ENCODE measurements around the gene CPT1B. TPM values are rescaled to one million over a fixed set of nuclear protein-coding genes. Genes with fewer than 3 reads are reported as not detected.
"Not testable (repeated sequence)": the region's sequence is repeated elsewhere in the genome, so short reads cannot be mapped to it uniquely, and the experiment has no call there.

Gene CPT1B
- total RNA-seq, 5 donors from 2014 or later (not counting 1 experiment from before 2014, with no cell fraction given): 61.9 to 113 (median 94.5) TPM

- ATAC-seq (replicated peaks in 1 of 4) (peak in 1 of 4 experiments; percentile 18), DNase-seq (peak in 2 of 35 experiments; percentile 32 to 52)
- Histone ChIP-seq H3K27ac (ENCODE audit: low read length) (peak overlapping the region; percentile 71), H3K9me3 (no peaks in the 10 kb centered on the region), H3K27me3 (replicated peaks in 1 of 2; ENCODE audit: control insufficient read depth in 2 of 2, extremely low read depth in 1 of 2, insufficient read depth in 2 of 2, low read length in 1 of 2) (no peaks in the 10 kb centered on the region), H3K4me1 (ENCODE audit: control insufficient read depth in 1 of 2, extremely low read depth in 1 of 2, insufficient read depth in 2 of 2, low read length in 2 of 2) (peaks cover 6 to 55% of the 10 kb centered on the region in 2 experiments), H3K4me3 (ENCODE audit: control insufficient read depth in 1 of 2, extremely low read depth in 1 of 2, low read length in 1 of 2) (peak overlapping the region; percentile 33 to 41), H3K36me3 (ENCODE audit: control insufficient read depth in 2 of 2, extremely low read depth in 1 of 2, insufficient read depth in 1 of 2, low read length in 1 of 2) (no peaks in the 10 kb centered on the region)
- H3K4me1 Mint-ChIP-seq: peaks cover 36 to 59% (median 57%) of the 10 kb centered on the region in 3 donors
- H3K27ac Mint-ChIP-seq: peak overlapping the region; percentile 70 to 84
- POLR2A ChIA-PET: no interaction called here
- no peaks in the 10 kb centered on the region for H3K9me3 Mint-ChIP-seq
- CTCF ChIA-PET: interaction anchor here in 1 of 2 donors (0.9 to 2.0 kb wide), 3 partner anchors 19 to 76 kb away, joined by 3 to 15 read pairs (median 6); partner anchors contain the start of genes CHKB and SCO2
- no peaks in the 10 kb centered on the region for H3K36me3 Mint-ChIP-seq
- H3K4me3 Mint-ChIP-seq: peak overlapping the region; percentile 56 to 64 (median 59)
- WGBS (ENCODE audit: insufficient coverage): no CpG with 5 or more reads among the region's 5 CpGs
- no peaks in the 10 kb centered on the region for H3K27me3 Mint-ChIP-seq
Observed at GRCh38 chr22:50544746-50545253, 33.4 kb downstream of the CPT1B start.

GRCh38 chr22:50544078-50544745 is 34.0 kb downstream of the CPT1B start:
- Mint-ChIP-seq H3K9me3 (no peaks in the 10 kb centered on the region), H3K27ac (peak overlapping the region; percentile 70 to 84), H3K27me3 (no peaks in the 10 kb centered on the region), H3K4me3 (peak overlapping the region; percentile 56 to 64 (median 59)), H3K36me3 (no peaks in the 10 kb centered on the region), H3K4me1 (peaks cover 40 to 60% (median 58%) of the 10 kb centered on the region in 3 donors)
- Histone ChIP-seq H3K27me3 (replicated peaks in 1 of 2; ENCODE audit: control insufficient read depth in 2 of 2, extremely low read depth in 1 of 2, insufficient read depth in 2 of 2, low read length in 1 of 2) (no peaks in the 10 kb centered on the region), H3K4me1 (ENCODE audit: control insufficient read depth in 1 of 2, extremely low read depth in 1 of 2, insufficient read depth in 2 of 2, low read length in 2 of 2) (peaks cover 8 to 53% of the 10 kb centered on the region in 2 experiments), H3K9me3 (no peaks in the 10 kb centered on the region), H3K4me3 (ENCODE audit: control insufficient read depth in 1 of 2, extremely low read depth in 1 of 2, low read length in 1 of 2) (peak overlapping the region; percentile 33 to 41), H3K27ac (ENCODE audit: low read length) (peak overlapping the region; percentile 71), H3K36me3 (ENCODE audit: control insufficient read depth in 2 of 2, extremely low read depth in 1 of 2, insufficient read depth in 1 of 2, low read length in 1 of 2) (no peaks in the 10 kb centered on the region)
- DNase-seq (peak; percentile 53 to 90 (median 77)), ATAC-seq (replicated peaks in 1 of 4) (peak; percentile 52 to 60 (median 54))
- POLR2A ChIA-PET: no interaction called here
- CTCF ChIA-PET: interaction anchor here in 1 of 2 donors (0.6 to 2.0 kb wide), 3 partner anchors 18 to 77 kb away, joined by 3 to 15 read pairs (median 6); partner anchors contain the start of gene SCO2
- 5% methylated on average over 47 of the region's 52 CpGs for WGBS (ENCODE audit: insufficient coverage)

- Histone ChIP-seq H3K9me3 (no peaks in the 10 kb centered on the region), H3K36me3 (ENCODE audit: control insufficient read depth in 2 of 2, extremely low read depth in 1 of 2, insufficient read depth in 1 of 2, low read length in 1 of 2) (no peaks in the 10 kb centered on the region), H3K27me3 (replicated peaks in 1 of 2; ENCODE audit: control insufficient read depth in 2 of 2, extremely low read depth in 1 of 2, insufficient read depth in 2 of 2, low read length in 1 of 2) (no peaks in the 10 kb centered on the region), H3K4me1 (ENCODE audit: control insufficient read depth in 1 of 2, extremely low read depth in 1 of 2, insufficient read depth in 2 of 2, low read length in 2 of 2) (peaks cover 5 to 52% of the 10 kb centered on the region in 2 experiments), H3K27ac (ENCODE audit: low read length) (no peak overlapping the region), H3K4me3 (ENCODE audit: control insufficient read depth in 1 of 2, extremely low read depth in 1 of 2, low read length in 1 of 2) (no peak overlapping the region)
- Mint-ChIP-seq H3K4me3 (peak overlapping the region in 1 of 3 donors; percentile 29), H3K27me3 (no peaks in the 10 kb centered on the region), H3K36me3 (no peaks in the 10 kb centered on the region), H3K9me3 (no peaks in the 10 kb centered on the region), H3K4me1 (peaks cover 52 to 67% (median 66%) of the 10 kb centered on the region in 3 donors), H3K27ac (peak overlapping the region; percentile 94 to 99)
- POLR2A ChIA-PET: no interaction called here
- ATAC-seq (replicated peaks in 1 of 4) (no peak), DNase-seq (peak in 1 of 35 experiments; percentile 44)
- WGBS (ENCODE audit: insufficient coverage): 93% methylated on average over 12 of the region's 19 CpGs
- CTCF ChIA-PET: no interaction called here
Observed at GRCh38 chr22:50542416-50542927, 35.8 kb downstream of the CPT1B start.

GRCh38 chr22:50541667-50542026 is 36.6 kb downstream of the CPT1B start:
- CTCF ChIA-PET: interaction anchor here in 1 of 2 donors (4.4 kb wide), 1 partner anchor 16 kb away, joined by 70 read pairs; the partner anchor contains the start of gene SCO2
- POLR2A ChIA-PET; H3K27me3 Mint-ChIP-seq; H3K36me3 Mint-ChIP-seq; H3K9me3 Mint-ChIP-seq; H3K36me3 ChIP-seq (ENCODE audit: control insufficient read depth in 2 of 2, extremely low read depth in 1 of 2, insufficient read depth in 1 of 2, low read length in 1 of 2); H3K4me3 ChIP-seq (ENCODE audit: control insufficient read depth in 1 of 2, extremely low read depth in 1 of 2, low read length in 1 of 2); ATAC-seq (replicated peaks in 1 of 4); DNase-seq; H3K4me3 Mint-ChIP-seq; H3K27me3 ChIP-seq (replicated peaks in 1 of 2; ENCODE audit: control insufficient read depth in 2 of 2, extremely low read depth in 1 of 2, insufficient read depth in 2 of 2, low read length in 1 of 2); H3K9me3 ChIP-seq; H3K27ac ChIP-seq (ENCODE audit: low read length): not testable (repeated sequence)
- Mint-ChIP-seq H3K4me1 (peaks cover 52 to 69% (median 65%) of the 10 kb centered on the region in 3 donors), H3K27ac (peak overlapping the region; percentile 94 to 99)
- peaks cover 5 to 51% of the 10 kb centered on the region in 2 experiments for H3K4me1 ChIP-seq (ENCODE audit: control insufficient read depth in 1 of 2, extremely low read depth in 1 of 2, insufficient read depth in 2 of 2, low read length in 2 of 2)
- 55% methylated on average over 3 of the region's 5 CpGs for WGBS (ENCODE audit: insufficient coverage)

GRCh38 chr22:50540381-50540780 is 37.8 kb downstream of the CPT1B start:
- Mint-ChIP-seq H3K27me3 (no peaks in the 10 kb centered on the region), H3K4me1 (peaks cover 43 to 63% (median 56%) of the 10 kb centered on the region in 3 donors), H3K36me3 (no peaks in the 10 kb centered on the region), H3K9me3 (no peaks in the 10 kb centered on the region), H3K4me3 (peak overlapping the region in 1 of 3 donors; percentile 17), H3K27ac (peak overlapping the region; percentile 94 to 99)
- Histone ChIP-seq H3K36me3 (ENCODE audit: control insufficient read depth in 2 of 2, extremely low read depth in 1 of 2, insufficient read depth in 1 of 2, low read length in 1 of 2) (no peaks in the 10 kb centered on the region), H3K9me3 (no peaks in the 10 kb centered on the region), H3K27ac (ENCODE audit: low read length) (peak overlapping the region; percentile 98), H3K4me3 (ENCODE audit: control insufficient read depth in 1 of 2, extremely low read depth in 1 of 2, low read length in 1 of 2) (no peak overlapping the region), H3K4me1 (ENCODE audit: control insufficient read depth in 1 of 2, extremely low read depth in 1 of 2, insufficient read depth in 2 of 2, low read length in 2 of 2) (peaks cover 5 to 40% of the 10 kb centered on the region in 2 experiments), H3K27me3 (replicated peaks in 1 of 2; ENCODE audit: control insufficient read depth in 2 of 2, extremely low read depth in 1 of 2, insufficient read depth in 2 of 2, low read length in 1 of 2) (no peaks in the 10 kb centered on the region)
- no peak for DNase-seq
- CTCF ChIA-PET: interaction anchor here (0.7 to 4.4 kb wide), 3 partner anchors 8 to 15 kb away, joined by 5 to 70 read pairs (median 6); partner anchors contain the start of gene SCO2 (in 1 of the 2)
- ATAC-seq (replicated peaks in 1 of 4): no peak
- POLR2A ChIA-PET: interaction anchor here (0.6 to 2.6 kb wide), 8 partner anchors 8 to 578 kb away, joined by 3 to 21 read pairs (median 8); partner anchors contain the start of genes LMF2 (in 1 of the 2), NCAPH2 (in 1 of the 2) and SCO2 (in 1 of the 2)
- WGBS (ENCODE audit: insufficient coverage): no CpG with 5 or more reads among the region's 10 CpGs

GRCh38 chr22:50537765-50538164 is 40.5 kb downstream of the CPT1B start:
- peak overlapping the region; percentile 82 to 99 for H3K27ac Mint-ChIP-seq
- no peak overlapping the region for H3K4me3 ChIP-seq (ENCODE audit: control insufficient read depth in 1 of 2, extremely low read depth in 1 of 2, low read length in 1 of 2)
- no peaks in the 10 kb centered on the region for H3K9me3 ChIP-seq
- CTCF ChIA-PET: interaction anchor here in 1 of 2 donors (4.4 kb wide), 1 partner anchor 12 kb away, joined by 70 read pairs; the partner anchor contains the start of gene SCO2
- no peaks in the 10 kb centered on the region for H3K9me3 Mint-ChIP-seq
- DNase-seq: no peak
- H3K4me1 ChIP-seq (ENCODE audit: control insufficient read depth in 1 of 2, extremely low read depth in 1 of 2, insufficient read depth in 2 of 2, low read length in 2 of 2): peaks cover 6 to 23% of the 10 kb centered on the region in 2 experiments
- WGBS (ENCODE audit: insufficient coverage): 97% methylated on average over 12 of the region's 13 CpGs
- H3K4me1 Mint-ChIP-seq: peaks cover 47 to 69% (median 64%) of the 10 kb centered on the region in 3 donors
- no peaks in the 10 kb centered on the region for H3K27me3 Mint-ChIP-seq
- no peaks in the 10 kb centered on the region for H3K36me3 Mint-ChIP-seq
- H3K36me3 ChIP-seq (ENCODE audit: control insufficient read depth in 2 of 2, extremely low read depth in 1 of 2, insufficient read depth in 1 of 2, low read length in 1 of 2): no peaks in the 10 kb centered on the region
- POLR2A ChIA-PET: no interaction called here
- no peak for ATAC-seq (replicated peaks in 1 of 4)
- H3K27me3 ChIP-seq (replicated peaks in 1 of 2; ENCODE audit: control insufficient read depth in 2 of 2, extremely low read depth in 1 of 2, insufficient read depth in 2 of 2, low read length in 1 of 2): no peaks in the 10 kb centered on the region
- peak overlapping the region; percentile 98 for H3K27ac ChIP-seq (ENCODE audit: low read length)
- peak overlapping the region; percentile 9 to 50 (median 25) for H3K4me3 Mint-ChIP-seq

Data from T-cell (primary cell).